Uterus (tissue), 4 donors: Measurements from ENCODE around the gene TBXAS1. TPM values are rescaled to one million over a fixed set of nuclear protein-coding genes. Genes with fewer than 3 reads are reported as not detected.

Experiments used
- DNase-seq, 2 donors: peaks; one replicate each; pipeline ENCODE4 v3.0.0-alpha.2; 2019 to 2020
- H3K27ac ChIP-seq, 2 donors: fragments of 200-600 bp; sonication (generic); 1 replicate in 1 of 2; 2 replicates in 1 of 2; pipeline ENCODE4 v1.5.1; 2016 to 2018
- H3K27me3 ChIP-seq, 2 donors: fragments of 200-600 bp; sonication (generic); one replicate each; pipeline ENCODE4 v1.5.1; 2018 to 2019; ENCODE audit warnings: control low read depth in 1 of 2
- H3K36me3 ChIP-seq, 2 donors: fragments of 200-600 bp; sonication (generic); one replicate each; pipeline ENCODE4 v1.5.1; 2019; ENCODE audit warnings: control low read depth in 1 of 2
- H3K4me1 ChIP-seq, 2 donors: fragments of 200-600 bp; sonication (generic); one replicate each; pipeline ENCODE4 v1.5.1; 2018 to 2019; ENCODE audit warnings: control low read depth in 1 of 2
- H3K4me3 ChIP-seq, 2 donors: fragments of 200-600 bp; sonication (generic); 1 replicate in 1 of 2; 2 replicates in 1 of 2; pipeline ENCODE4 v1.5.1; 2018 to 2019; ENCODE audit warnings: mild to moderate bottlenecking in 1 of 2
- H3K9me3 ChIP-seq, 2 donors: fragments of 200-600 bp; sonication (generic); one replicate each; pipeline ENCODE4 v1.5.1; 2019; ENCODE audit warnings: control low read depth in 1 of 2
- POLR2A ChIP-seq, 2 donors: fragments of 450-650 bp; IDR thresholded peaks; one replicate each; pipeline ENCODE4 v1.6.1; 2016; ENCODE audit warnings: antibody characterized with exemption in 2 of 2, mild to moderate bottlenecking in 1 of 2, moderate library complexity in 1 of 2
- intact Hi-C: fragments of 100-400 bp; cut with DNase I; formaldehyde crosslinking; loops from one replicate; pipeline ENCODE4 v1.15.1; 2023; ENCODE audit warnings: low total_unique reads
- total RNA-seq, 4 donors: library from RNA; depleted of rRNA in 3 of 4; stranded (reverse); fragments of >200 nt in 3 of 4; gene quantifications; one replicate each; pipeline versions ENCODE4 v1.1.0 to v1.2.4, GENCODE V29; 2014 to 2023
- TF ChIP-seq, protein P1 (sequence below), 4 experiments: fragments of 200-600 bp in 2 of 4; fragments of 450-650 bp in 2 of 4; sonication (generic) in 2 of 4; IDR thresholded peaks; one replicate each; pipeline ENCODE4 v1.5.1; 2016 to 2019; ENCODE audit warnings: antibody characterized with exemption in 4 of 4, mild to moderate bottlenecking in 2 of 4, moderate library complexity in 1 of 4
- donor health status: DM: yes; HTN: yes; CAD: no.

The TBXAS1 gene
- total RNA-seq, 4 donors from 2014 or later, result 6.6 to 14.3 (median 11.9) TPM

DNA sequence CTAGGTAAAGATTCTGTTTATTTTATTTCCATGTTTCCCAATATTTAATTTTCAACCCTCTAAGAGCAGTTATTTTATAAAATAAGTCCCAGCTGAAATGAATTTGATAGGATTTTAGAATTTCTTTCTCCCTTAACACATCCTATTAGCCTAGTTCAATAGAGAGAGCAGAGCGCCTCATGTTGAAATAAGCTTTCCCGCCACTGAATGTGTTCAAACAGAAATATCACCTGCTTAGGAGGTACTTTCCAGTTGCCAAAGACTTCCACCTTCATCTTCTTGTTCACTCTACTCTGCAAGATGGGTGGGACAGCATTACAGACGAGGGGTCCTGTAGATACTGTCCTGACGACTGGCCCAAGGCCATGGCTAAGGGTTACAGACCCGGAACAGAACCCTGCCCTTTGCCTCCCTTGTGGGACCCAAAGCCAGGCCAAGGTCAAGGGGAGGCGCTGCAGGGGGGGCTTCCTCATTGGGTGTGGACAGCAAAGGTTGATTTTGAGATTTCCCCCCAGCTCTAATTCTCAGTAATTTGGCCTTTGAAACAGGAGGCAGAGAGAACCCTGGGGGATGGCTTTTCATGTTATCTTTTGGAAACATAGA, 171.7 kb downstream of the TBXAS1 start:
- intact Hi-C loops, result loop anchor here (10.0 kb wide), 1 partner anchor 356 kb away; no protein-coding TSS in a partner anchor
- TF ChIP-seq, protein P1, sequence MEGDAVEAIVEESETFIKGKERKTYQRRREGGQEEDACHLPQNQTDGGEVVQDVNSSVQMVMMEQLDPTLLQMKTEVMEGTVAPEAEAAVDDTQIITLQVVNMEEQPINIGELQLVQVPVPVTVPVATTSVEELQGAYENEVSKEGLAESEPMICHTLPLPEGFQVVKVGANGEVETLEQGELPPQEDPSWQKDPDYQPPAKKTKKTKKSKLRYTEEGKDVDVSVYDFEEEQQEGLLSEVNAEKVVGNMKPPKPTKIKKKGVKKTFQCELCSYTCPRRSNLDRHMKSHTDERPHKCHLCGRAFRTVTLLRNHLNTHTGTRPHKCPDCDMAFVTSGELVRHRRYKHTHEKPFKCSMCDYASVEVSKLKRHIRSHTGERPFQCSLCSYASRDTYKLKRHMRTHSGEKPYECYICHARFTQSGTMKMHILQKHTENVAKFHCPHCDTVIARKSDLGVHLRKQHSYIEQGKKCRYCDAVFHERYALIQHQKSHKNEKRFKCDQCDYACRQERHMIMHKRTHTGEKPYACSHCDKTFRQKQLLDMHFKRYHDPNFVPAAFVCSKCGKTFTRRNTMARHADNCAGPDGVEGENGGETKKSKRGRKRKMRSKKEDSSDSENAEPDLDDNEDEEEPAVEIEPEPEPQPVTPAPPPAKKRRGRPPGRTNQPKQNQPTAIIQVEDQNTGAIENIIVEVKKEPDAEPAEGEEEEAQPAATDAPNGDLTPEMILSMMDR (IDR thresholded peaks at IDR 0.05), result no peak
- no peak for TF ChIP-seq POLR2A (IDR thresholded peaks at IDR 0.05)
- H3K27ac ChIP-seq, result no peak overlapping the region
- H3K4me3 ChIP-seq, result no peak overlapping the region
- H3K36me3 ChIP-seq, result no peaks in the 10 kb centered on the region
- no peaks in the 10 kb centered on the region for H3K27me3 ChIP-seq
- no peaks in the 10 kb centered on the region for H3K4me1 ChIP-seq
- H3K9me3 ChIP-seq, result no peaks in the 10 kb centered on the region
- DNase-seq, result no peak

DNA sequence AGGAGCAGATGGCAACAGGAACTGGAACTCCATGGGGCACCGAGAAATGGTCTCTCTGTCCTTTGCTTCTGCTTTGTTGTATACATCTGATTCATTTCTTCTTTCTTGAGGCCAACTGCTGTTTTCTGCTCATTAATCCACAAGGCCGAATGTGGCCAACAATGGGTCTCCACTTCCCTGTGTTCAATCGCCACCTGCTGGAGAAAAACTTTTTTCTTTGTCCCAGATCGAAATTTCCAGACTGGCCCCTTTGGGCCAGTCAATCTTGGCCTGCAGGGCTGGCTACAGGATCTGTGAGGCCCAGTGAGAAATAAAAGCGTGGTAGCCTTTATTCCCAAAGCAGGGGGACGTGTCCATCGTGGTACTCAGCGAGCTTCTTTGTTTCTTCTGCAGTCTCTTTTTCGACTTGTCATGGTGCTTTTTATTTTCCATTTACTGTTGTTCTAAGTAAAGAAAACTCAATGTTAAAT, 174.9 kb downstream of the TBXAS1 start:
- H3K27me3 ChIP-seq, result no peaks in the 10 kb centered on the region
- intact Hi-C loops, result loop anchor here (10.0 kb wide), 1 partner anchor 359 kb away; no protein-coding TSS in a partner anchor
- no peak for DNase-seq
- no peak for TF ChIP-seq POLR2A (IDR thresholded peaks at IDR 0.05)
- TF ChIP-seq, protein P1 (IDR thresholded peaks at IDR 0.05), result peak; percentile 20 to 34 (median 25)
- no peak overlapping the region for H3K4me3 ChIP-seq
- no peak overlapping the region for H3K27ac ChIP-seq
- no peaks in the 10 kb centered on the region for H3K36me3 ChIP-seq
- no peaks in the 10 kb centered on the region for H3K9me3 ChIP-seq
- no peaks in the 10 kb centered on the region for H3K4me1 ChIP-seq

DNA sequence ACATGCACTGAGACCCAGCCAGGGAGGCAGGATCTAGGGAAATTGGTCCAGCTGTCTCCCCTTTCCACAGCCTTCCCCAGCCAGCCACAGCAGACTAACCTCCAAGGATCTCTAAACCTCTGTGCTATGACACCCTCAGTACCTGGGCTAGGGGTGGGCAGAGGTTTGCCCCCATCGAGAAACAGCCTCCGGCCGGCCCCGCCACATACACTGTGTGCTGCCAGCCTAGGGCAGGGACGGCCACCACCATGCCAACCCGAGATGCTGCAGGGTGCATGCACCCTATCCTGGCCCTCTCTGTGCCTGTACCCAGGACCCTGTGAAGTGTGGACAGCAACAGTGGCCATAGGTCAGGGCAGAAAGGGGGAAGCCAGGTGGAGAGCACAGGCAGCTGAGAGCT, 175.6 kb downstream of the TBXAS1 start:
- DNase-seq, result no peak
- no peak overlapping the region for H3K4me3 ChIP-seq
- no peaks in the 10 kb centered on the region for H3K9me3 ChIP-seq
- no peaks in the 10 kb centered on the region for H3K4me1 ChIP-seq
- intact Hi-C loops, result loop anchor here (10.0 kb wide), 1 partner anchor 360 kb away; no protein-coding TSS in a partner anchor
- TF ChIP-seq, protein P1 (IDR thresholded peaks at IDR 0.05), result no peak
- no peak for TF ChIP-seq POLR2A (IDR thresholded peaks at IDR 0.05)
- H3K36me3 ChIP-seq, result no peaks in the 10 kb centered on the region
- no peaks in the 10 kb centered on the region for H3K27me3 ChIP-seq
- no peak overlapping the region for H3K27ac ChIP-seq

DNA sequence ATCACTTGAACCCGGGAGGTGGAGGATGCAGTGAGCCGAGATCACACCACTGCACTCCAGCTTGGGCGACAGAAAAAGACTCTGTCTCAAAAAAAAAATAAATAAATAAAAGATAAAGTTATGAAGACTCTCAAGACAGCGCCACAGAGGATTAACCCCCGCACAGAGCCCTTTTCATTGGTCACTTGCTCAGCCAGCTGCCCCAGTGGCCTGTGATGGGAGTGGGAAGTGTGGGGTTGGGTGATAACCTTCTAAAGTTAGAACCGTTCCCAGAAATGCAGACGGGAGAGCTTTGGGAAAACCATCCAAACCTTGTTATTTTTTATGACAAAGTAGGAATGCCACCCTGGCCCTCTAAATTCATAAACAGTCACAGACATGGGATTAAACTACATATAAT, 176.3 kb downstream of the TBXAS1 start:
- Histone ChIP-seq H3K4me1 (no peaks in the 10 kb centered on the region), H3K27me3 (no peaks in the 10 kb centered on the region), H3K9me3 (no peaks in the 10 kb centered on the region), H3K36me3 (no peaks in the 10 kb centered on the region), H3K4me3 (no peak overlapping the region), H3K27ac (no peak overlapping the region)
- intact Hi-C loops, result loop anchor here (10.0 kb wide), 1 partner anchor 361 kb away; no protein-coding TSS in a partner anchor
- TF ChIP-seq, protein P1 (IDR thresholded peaks at IDR 0.05), result no peak
- TF ChIP-seq POLR2A (IDR thresholded peaks at IDR 0.05), result no peak
- DNase-seq, result no peak

DNA sequence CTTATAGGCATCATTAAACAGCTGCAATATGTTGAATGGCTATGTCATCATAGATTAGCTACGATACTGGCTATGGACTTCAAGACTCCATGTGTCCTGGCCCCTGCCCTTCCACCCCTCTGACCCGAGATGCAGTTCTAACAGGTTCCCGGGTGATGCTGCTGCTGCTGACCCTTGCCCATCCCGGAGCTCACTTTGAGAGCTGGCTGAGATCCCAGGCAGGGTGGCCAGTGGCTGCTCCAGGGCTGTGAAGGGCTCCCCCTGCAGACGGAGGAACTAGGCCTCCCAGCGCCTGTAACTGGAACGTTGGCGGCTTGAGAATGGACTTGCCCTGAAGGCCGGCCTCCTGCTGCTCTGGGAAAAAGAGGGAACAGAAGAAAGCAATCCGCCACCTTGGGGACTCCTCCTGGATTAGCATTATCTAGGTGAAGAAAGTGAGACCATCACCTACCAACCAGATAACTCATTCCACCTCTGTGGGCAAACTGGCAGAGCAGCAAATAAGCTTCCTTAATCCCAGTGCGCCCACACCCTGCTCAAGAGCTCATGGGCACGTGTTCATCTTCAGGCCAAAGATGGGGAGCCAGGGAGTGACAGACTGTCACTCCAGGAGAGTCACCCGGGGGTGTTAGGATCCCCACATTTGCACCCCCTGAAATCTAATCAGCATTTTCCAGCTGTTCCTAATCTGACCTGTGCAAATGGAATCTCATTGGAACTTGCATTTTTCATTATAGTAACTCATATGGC, 176.9 kb downstream of the TBXAS1 start:
- H3K27ac ChIP-seq, result no peak overlapping the region
- no peaks in the 10 kb centered on the region for H3K4me1 ChIP-seq
- H3K27me3 ChIP-seq, result no peaks in the 10 kb centered on the region
- intact Hi-C loops, result loop anchor here (10.0 kb wide), 1 partner anchor 361 kb away; no protein-coding TSS in a partner anchor
- H3K4me3 ChIP-seq, result no peak overlapping the region
- no peak for DNase-seq
- no peaks in the 10 kb centered on the region for H3K36me3 ChIP-seq
- H3K9me3 ChIP-seq, result no peaks in the 10 kb centered on the region
- TF ChIP-seq, protein P1 (IDR thresholded peaks at IDR 0.05), result no peak
- TF ChIP-seq POLR2A (IDR thresholded peaks at IDR 0.05), result no peak
